ENCODE data around the gene BBS9. TPM values are rescaled to one million over a fixed set of nuclear protein-coding genes. Genes with fewer than 3 reads are reported as not detected.

BBS9 gene
- total RNA-seq, 5 donors from 2014 or later (not counting 1 experiment from before 2014, with no cell fraction given): 18.5 to 28.8 (median 20.9) TPM

DNA sequence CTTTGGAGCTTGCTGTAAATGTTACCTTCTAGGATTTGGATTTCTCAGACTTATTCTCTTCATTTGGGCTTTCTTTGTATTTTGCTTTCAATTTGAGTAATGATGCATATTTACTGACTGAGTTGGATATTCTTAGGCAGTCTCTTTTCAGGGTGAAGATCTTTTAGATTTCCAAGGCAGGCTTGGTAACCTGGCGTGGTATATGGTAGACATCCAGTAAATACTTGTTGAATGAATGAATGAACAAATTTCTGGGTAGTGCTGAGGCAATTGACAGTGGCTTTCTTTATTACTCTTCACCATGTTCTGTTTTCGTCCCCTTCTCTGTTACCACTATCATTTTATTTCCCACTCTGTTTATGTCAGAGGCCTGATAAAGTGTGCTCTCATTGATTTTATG lies 27.1 kb downstream of the BBS9 start:
- H3K36me3 Mint-ChIP-seq: peaks cover 51% of the 10 kb centered on the region
- DNase-seq: no peak
- POLR2A ChIA-PET: no interaction called here

GRCh38 chr7:33157311-33157710 lies 27.9 kb downstream of the BBS9 start:
- H3K36me3 ChIP-seq (ENCODE audit: control insufficient read depth in 2 of 2, extremely low read depth in 1 of 2, insufficient read depth in 1 of 2, low read length in 1 of 2): peaks cover 0 to 6% of the 10 kb centered on the region in 2 donors
- H3K9me3 Mint-ChIP-seq: no peaks in the 10 kb centered on the region
- no peak for ATAC-seq (replicated peaks in 1 of 4)
- POLR2A ChIA-PET: no interaction called here
- no peak for DNase-seq
- no peaks in the 10 kb centered on the region for H3K4me1 ChIP-seq (ENCODE audit: control insufficient read depth in 1 of 2, extremely low read depth in 1 of 2, insufficient read depth in 2 of 2, low read length in 2 of 2)
- H3K4me3 Mint-ChIP-seq: no peak overlapping the region
- WGBS (ENCODE audit: insufficient coverage): 40% methylated on average over 1 of the region's 1 CpG
- H3K27ac Mint-ChIP-seq: no peak overlapping the region
- H3K36me3 Mint-ChIP-seq: peaks cover 60% of the 10 kb centered on the region
- no peak overlapping the region for H3K27ac ChIP-seq (ENCODE audit: low read length)
- no peaks in the 10 kb centered on the region for H3K27me3 ChIP-seq (replicated peaks in 1 of 2; ENCODE audit: control insufficient read depth in 2 of 2, extremely low read depth in 1 of 2, insufficient read depth in 2 of 2, low read length in 1 of 2)
- no peaks in the 10 kb centered on the region for H3K4me1 Mint-ChIP-seq
- H3K27me3 Mint-ChIP-seq: no peaks in the 10 kb centered on the region
- CTCF ChIA-PET: interaction anchor here in 1 of 2 donors (0.5 kb wide), 1 partner anchor 27 kb away, joined by 4 read pairs; no protein-coding TSS in a partner anchor
- no peaks in the 10 kb centered on the region for H3K9me3 ChIP-seq
- H3K4me3 ChIP-seq (ENCODE audit: control insufficient read depth in 1 of 2, extremely low read depth in 1 of 2, low read length in 1 of 2): no peak overlapping the region

More for the DNA sequence above, 27.1 kb downstream of the BBS9 start:
- Histone ChIP-seq H3K4me1 (ENCODE audit: control insufficient read depth in 1 of 2, extremely low read depth in 1 of 2, insufficient read depth in 2 of 2, low read length in 2 of 2) (no peaks in the 10 kb centered on the region), H3K4me3 (ENCODE audit: control insufficient read depth in 1 of 2, extremely low read depth in 1 of 2, low read length in 1 of 2) (no peak overlapping the region), H3K9me3 (no peaks in the 10 kb centered on the region), H3K27me3 (replicated peaks in 1 of 2; ENCODE audit: control insufficient read depth in 2 of 2, extremely low read depth in 1 of 2, insufficient read depth in 2 of 2, low read length in 1 of 2) (no peaks in the 10 kb centered on the region), H3K27ac (ENCODE audit: low read length) (no peak overlapping the region), H3K36me3 (ENCODE audit: control insufficient read depth in 2 of 2, extremely low read depth in 1 of 2, insufficient read depth in 1 of 2, low read length in 1 of 2) (peaks cover 0 to 6% of the 10 kb centered on the region in 2 donors)
- H3K27me3 Mint-ChIP-seq: no peaks in the 10 kb centered on the region
- no peaks in the 10 kb centered on the region for H3K4me1 Mint-ChIP-seq
- CTCF ChIA-PET: no interaction called here
- no peak for ATAC-seq (replicated peaks in 1 of 4)
- WGBS (ENCODE audit: insufficient coverage): no CpG with 5 or more reads among the region's 2 CpGs
- no peaks in the 10 kb centered on the region for H3K9me3 Mint-ChIP-seq
- no peak overlapping the region for H3K4me3 Mint-ChIP-seq
- no peak overlapping the region for H3K27ac Mint-ChIP-seq

DNA sequence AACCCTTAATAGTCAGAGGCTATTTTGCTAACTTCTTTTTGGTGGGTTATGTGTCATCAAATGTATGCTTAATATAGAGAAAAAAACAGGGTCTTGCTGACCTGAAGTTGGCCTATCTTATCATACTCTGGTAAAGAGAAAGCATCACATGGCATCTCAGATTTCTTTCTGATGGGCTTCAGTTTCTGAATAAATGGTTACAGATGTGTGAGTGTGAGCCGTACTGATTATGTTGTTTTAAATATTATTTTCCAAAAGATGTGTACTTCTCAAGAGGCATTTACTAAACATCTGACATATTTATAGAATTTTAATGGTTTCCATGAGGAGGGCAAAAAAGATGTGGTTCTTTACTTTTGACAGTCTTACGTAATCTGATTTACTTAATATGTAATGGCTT lies 28.4 kb downstream of the BBS9 start:
- Mint-ChIP-seq H3K27ac (no peak overlapping the region), H3K27me3 (no peaks in the 10 kb centered on the region), H3K9me3 (no peaks in the 10 kb centered on the region), H3K4me3 (no peak overlapping the region), H3K36me3 (peaks cover 65% of the 10 kb centered on the region), H3K4me1 (no peaks in the 10 kb centered on the region)
- POLR2A ChIA-PET: no interaction called here
- 100% methylated on average over 1 of the region's 2 CpGs for WGBS (ENCODE audit: insufficient coverage)
- Histone ChIP-seq H3K36me3 (ENCODE audit: control insufficient read depth in 2 of 2, extremely low read depth in 1 of 2, insufficient read depth in 1 of 2, low read length in 1 of 2) (peaks cover 0 to 6% of the 10 kb centered on the region in 2 donors), H3K4me1 (ENCODE audit: control insufficient read depth in 1 of 2, extremely low read depth in 1 of 2, insufficient read depth in 2 of 2, low read length in 2 of 2) (no peaks in the 10 kb centered on the region), H3K4me3 (ENCODE audit: control insufficient read depth in 1 of 2, extremely low read depth in 1 of 2, low read length in 1 of 2) (no peak overlapping the region), H3K9me3 (no peaks in the 10 kb centered on the region), H3K27ac (ENCODE audit: low read length) (no peak overlapping the region), H3K27me3 (replicated peaks in 1 of 2; ENCODE audit: control insufficient read depth in 2 of 2, extremely low read depth in 1 of 2, insufficient read depth in 2 of 2, low read length in 1 of 2) (no peaks in the 10 kb centered on the region)
- no peak for DNase-seq
- CTCF ChIA-PET: no interaction called here
- ATAC-seq (replicated peaks in 1 of 4): no peak

- 50% methylated on average over 1 of the region's 2 CpGs for WGBS (ENCODE audit: insufficient coverage)
- no peak for DNase-seq
- ATAC-seq (replicated peaks in 1 of 4): no peak
- CTCF ChIA-PET: no interaction called here
- no peaks in the 10 kb centered on the region for H3K27me3 ChIP-seq (replicated peaks in 1 of 2; ENCODE audit: control insufficient read depth in 2 of 2, extremely low read depth in 1 of 2, insufficient read depth in 2 of 2, low read length in 1 of 2)
- H3K4me1 ChIP-seq (ENCODE audit: control insufficient read depth in 1 of 2, extremely low read depth in 1 of 2, insufficient read depth in 2 of 2, low read length in 2 of 2): no peaks in the 10 kb centered on the region
- H3K36me3 ChIP-seq (ENCODE audit: control insufficient read depth in 2 of 2, extremely low read depth in 1 of 2, insufficient read depth in 1 of 2, low read length in 1 of 2): peaks cover 4% of the 10 kb centered on the region in 2 donors
- H3K4me3 ChIP-seq (ENCODE audit: control insufficient read depth in 1 of 2, extremely low read depth in 1 of 2, low read length in 1 of 2): no peak overlapping the region
- H3K9me3 Mint-ChIP-seq: peaks cover 4 to 15% (median 6%) of the 10 kb centered on the region in 3 donors
- peak overlapping the region in 1 of 2 donors; percentile 44 for H3K27ac Mint-ChIP-seq
- no peaks in the 10 kb centered on the region for H3K4me1 Mint-ChIP-seq
- POLR2A ChIA-PET: no interaction called here
- no peaks in the 10 kb centered on the region for H3K27me3 Mint-ChIP-seq
- no peak overlapping the region for H3K27ac ChIP-seq (ENCODE audit: low read length)
- H3K36me3 Mint-ChIP-seq: peaks cover 46% of the 10 kb centered on the region
- no peak overlapping the region for H3K4me3 Mint-ChIP-seq
- H3K9me3 ChIP-seq: no peaks in the 10 kb centered on the region
These were observed 48.5 kb downstream of the BBS9 start for GRCh38 chr7:33177876-33178275.

- H3K36me3 Mint-ChIP-seq: peaks cover 42% of the 10 kb centered on the region
- Histone ChIP-seq H3K36me3 (ENCODE audit: control insufficient read depth in 2 of 2, extremely low read depth in 1 of 2, insufficient read depth in 1 of 2, low read length in 1 of 2) (peaks cover 4% of the 10 kb centered on the region in 2 donors), H3K4me3 (ENCODE audit: control insufficient read depth in 1 of 2, extremely low read depth in 1 of 2, low read length in 1 of 2) (no peak overlapping the region), H3K9me3 (no peaks in the 10 kb centered on the region), H3K27me3 (replicated peaks in 1 of 2; ENCODE audit: control insufficient read depth in 2 of 2, extremely low read depth in 1 of 2, insufficient read depth in 2 of 2, low read length in 1 of 2) (no peaks in the 10 kb centered on the region), H3K27ac (ENCODE audit: low read length) (no peak overlapping the region), H3K4me1 (ENCODE audit: control insufficient read depth in 1 of 2, extremely low read depth in 1 of 2, insufficient read depth in 2 of 2, low read length in 2 of 2) (no peaks in the 10 kb centered on the region)
- no peak overlapping the region for H3K4me3 Mint-ChIP-seq
- no CpG with 5 or more reads among the region's 2 CpGs for WGBS (ENCODE audit: insufficient coverage)
- H3K27ac Mint-ChIP-seq: no peak overlapping the region
- H3K4me1 Mint-ChIP-seq: no peaks in the 10 kb centered on the region
- DNase-seq (no peak), ATAC-seq (replicated peaks in 1 of 4) (no peak)
- POLR2A ChIA-PET: no interaction called here
- H3K9me3 Mint-ChIP-seq: peaks cover 4 to 7% (median 6%) of the 10 kb centered on the region in 3 donors
- CTCF ChIA-PET: no interaction called here
- H3K27me3 Mint-ChIP-seq: no peaks in the 10 kb centered on the region
These were observed 50.2 kb downstream of the BBS9 start for GRCh38 chr7:33179519-33179918.

DNA sequence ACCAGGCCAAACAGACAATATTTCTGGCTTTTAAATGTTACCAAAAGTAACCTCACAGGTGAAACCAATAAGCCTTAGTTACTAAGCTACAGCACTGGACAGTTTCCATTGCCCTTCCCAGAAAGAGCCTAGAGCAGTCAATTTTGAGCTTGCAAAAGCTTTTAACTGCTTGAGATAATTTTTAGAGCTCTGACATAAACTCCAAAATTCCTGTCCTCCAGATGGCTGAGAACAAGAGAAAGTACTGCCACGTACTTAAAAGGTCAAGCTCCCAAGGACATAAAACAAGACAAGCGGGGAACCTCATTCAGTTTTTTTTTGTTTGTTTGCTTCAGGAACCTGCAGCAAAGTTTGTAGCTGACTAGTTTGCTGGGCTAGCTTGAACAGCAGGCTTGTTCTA lies 54.1 kb downstream of the BBS9 start:
- POLR2A ChIA-PET: no interaction called here
- H3K9me3 ChIP-seq: no peaks in the 10 kb centered on the region
- ATAC-seq (replicated peaks in 1 of 4): no peak
- no peak overlapping the region for H3K4me3 ChIP-seq (ENCODE audit: control insufficient read depth in 1 of 2, extremely low read depth in 1 of 2, low read length in 1 of 2)
- no peaks in the 10 kb centered on the region for H3K27me3 ChIP-seq (replicated peaks in 1 of 2; ENCODE audit: control insufficient read depth in 2 of 2, extremely low read depth in 1 of 2, insufficient read depth in 2 of 2, low read length in 1 of 2)
- H3K4me3 Mint-ChIP-seq: no peak overlapping the region
- H3K27ac Mint-ChIP-seq: no peak overlapping the region
- no peak overlapping the region for H3K27ac ChIP-seq (ENCODE audit: low read length)
- peaks cover 31% of the 10 kb centered on the region for H3K36me3 Mint-ChIP-seq
- CTCF ChIA-PET: interaction anchor here (0.7 to 2.1 kb wide), 4 partner anchors 14 to 1328 kb away, joined by 4 to 11 read pairs (median 4); no protein-coding TSS in a partner anchor
- no peaks in the 10 kb centered on the region for H3K4me1 ChIP-seq (ENCODE audit: control insufficient read depth in 1 of 2, extremely low read depth in 1 of 2, insufficient read depth in 2 of 2, low read length in 2 of 2)
- H3K9me3 Mint-ChIP-seq: peaks cover 4 to 7% (median 6%) of the 10 kb centered on the region in 3 donors
- no peaks in the 10 kb centered on the region for H3K27me3 Mint-ChIP-seq
- H3K4me1 Mint-ChIP-seq: no peaks in the 10 kb centered on the region
- H3K36me3 ChIP-seq (ENCODE audit: control insufficient read depth in 2 of 2, extremely low read depth in 1 of 2, insufficient read depth in 1 of 2, low read length in 1 of 2): peaks cover 4% of the 10 kb centered on the region in 2 donors
- DNase-seq: no peak
- WGBS (ENCODE audit: insufficient coverage): 93% methylated on average over 2 of the region's 2 CpGs

DNA sequence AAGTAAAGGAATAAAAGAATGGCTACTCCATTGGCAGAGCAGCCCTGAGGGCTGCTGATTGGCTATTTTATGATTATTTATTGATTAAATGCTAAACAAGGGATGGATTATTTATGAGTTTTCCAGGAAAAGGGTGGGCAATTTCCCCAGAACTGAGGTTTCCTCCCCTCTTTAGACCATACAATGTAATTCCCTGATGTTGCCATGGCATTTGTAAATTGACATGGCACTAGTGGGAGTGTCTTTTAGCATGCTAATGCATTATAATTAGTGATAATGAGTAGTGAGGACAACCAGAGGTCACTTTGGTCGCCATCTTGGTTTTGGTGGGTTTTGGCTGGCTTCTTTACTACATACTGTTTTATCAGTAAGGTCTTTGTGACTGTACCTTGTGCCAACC lies 55.5 kb downstream of the BBS9 start:
- no peak for ATAC-seq (replicated peaks in 1 of 4)
- no peak overlapping the region for H3K27ac Mint-ChIP-seq
- no CpG with 5 or more reads among the region's 1 CpG for WGBS (ENCODE audit: insufficient coverage)
- POLR2A ChIA-PET: no interaction called here
- H3K4me1 ChIP-seq (ENCODE audit: control insufficient read depth in 1 of 2, extremely low read depth in 1 of 2, insufficient read depth in 2 of 2, low read length in 2 of 2): no peaks in the 10 kb centered on the region
- H3K9me3 Mint-ChIP-seq: peaks cover 2 to 3% (median 3%) of the 10 kb centered on the region in 3 donors
- H3K4me3 Mint-ChIP-seq: no peak overlapping the region
- H3K36me3 Mint-ChIP-seq: peaks cover 17% of the 10 kb centered on the region
- CTCF ChIA-PET: interaction anchor here (0.6 to 3.7 kb wide), 5 partner anchors 12 to 748 kb away, joined by 3 to 27 read pairs (median 4); no protein-coding TSS in a partner anchor
- no peak for DNase-seq
- H3K36me3 ChIP-seq (ENCODE audit: control insufficient read depth in 2 of 2, extremely low read depth in 1 of 2, insufficient read depth in 1 of 2, low read length in 1 of 2): peaks cover 4% of the 10 kb centered on the region in 2 donors
- H3K4me3 ChIP-seq (ENCODE audit: control insufficient read depth in 1 of 2, extremely low read depth in 1 of 2, low read length in 1 of 2): no peak overlapping the region
- peaks cover 0 to 2% (median 0%) of the 10 kb centered on the region in 3 donors for H3K4me1 Mint-ChIP-seq
- H3K9me3 ChIP-seq: no peaks in the 10 kb centered on the region
- H3K27ac ChIP-seq (ENCODE audit: low read length): no peak overlapping the region
- no peaks in the 10 kb centered on the region for H3K27me3 ChIP-seq (replicated peaks in 1 of 2; ENCODE audit: control insufficient read depth in 2 of 2, extremely low read depth in 1 of 2, insufficient read depth in 2 of 2, low read length in 1 of 2)
- no peaks in the 10 kb centered on the region for H3K27me3 Mint-ChIP-seq

Measured in T-cell (primary cell).